DMS114 treated with DMSO at 0.1 percent for 48 hours (cell line): Measurements from ENCODE around the gene PRR35.

ENCODE experiments used
- DNase-seq: peaks from one replicate; lab custom pipeline; 2025; ENCODE audit not compliant: unreplicated experiment; lab: John Stamatoyannopoulos, UW

The PRR35 gene

GRCh38 chr16:578232-578869 is 18.2 kb downstream of the PRR35 start:
- no peak for DNase-seq

- no peak for DNase-seq
These were observed 18.7 kb downstream of the PRR35 start for GRCh38 chr16:578870-579405.

DNA sequence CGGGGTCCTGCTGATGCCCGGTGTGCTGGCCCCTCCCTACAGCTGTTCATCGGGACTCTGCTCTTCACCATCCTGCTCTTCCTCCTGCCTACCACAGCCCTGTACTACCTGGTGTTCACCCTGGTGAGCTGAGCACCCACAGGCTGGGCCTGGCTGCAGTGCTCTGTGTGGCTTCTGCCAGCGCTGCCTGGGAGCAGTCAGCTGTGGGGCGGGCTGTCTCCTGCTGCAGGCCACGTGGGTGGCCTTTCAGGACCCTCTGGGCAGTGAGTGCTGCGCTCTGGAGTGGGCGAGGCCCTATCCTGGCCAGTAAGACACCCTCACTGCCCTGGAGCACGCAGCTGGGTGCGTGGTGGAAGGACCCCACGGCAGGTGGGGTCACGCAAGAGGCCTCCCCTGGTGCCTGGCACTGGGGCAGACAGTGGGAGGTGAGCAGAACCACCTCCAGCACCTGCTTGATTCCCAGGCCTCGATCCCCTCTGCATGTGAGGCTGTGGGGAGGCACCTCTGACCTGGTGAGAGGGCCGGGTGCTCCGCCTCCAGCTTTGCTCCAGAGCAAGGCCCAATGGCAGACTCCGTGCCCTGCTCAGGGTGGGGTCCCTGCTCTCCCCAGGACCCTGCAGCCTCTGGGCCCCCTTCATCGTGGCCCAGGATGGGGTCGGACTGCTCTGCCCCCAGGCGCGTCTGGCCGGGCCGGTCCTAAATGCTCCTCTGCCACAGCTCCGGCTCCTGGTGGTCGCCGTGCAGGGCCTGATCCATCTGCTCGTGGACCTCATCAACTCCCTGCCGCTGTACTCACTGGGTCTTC is 20.1 kb downstream of the PRR35 start:
- no peak for DNase-seq

DNA sequence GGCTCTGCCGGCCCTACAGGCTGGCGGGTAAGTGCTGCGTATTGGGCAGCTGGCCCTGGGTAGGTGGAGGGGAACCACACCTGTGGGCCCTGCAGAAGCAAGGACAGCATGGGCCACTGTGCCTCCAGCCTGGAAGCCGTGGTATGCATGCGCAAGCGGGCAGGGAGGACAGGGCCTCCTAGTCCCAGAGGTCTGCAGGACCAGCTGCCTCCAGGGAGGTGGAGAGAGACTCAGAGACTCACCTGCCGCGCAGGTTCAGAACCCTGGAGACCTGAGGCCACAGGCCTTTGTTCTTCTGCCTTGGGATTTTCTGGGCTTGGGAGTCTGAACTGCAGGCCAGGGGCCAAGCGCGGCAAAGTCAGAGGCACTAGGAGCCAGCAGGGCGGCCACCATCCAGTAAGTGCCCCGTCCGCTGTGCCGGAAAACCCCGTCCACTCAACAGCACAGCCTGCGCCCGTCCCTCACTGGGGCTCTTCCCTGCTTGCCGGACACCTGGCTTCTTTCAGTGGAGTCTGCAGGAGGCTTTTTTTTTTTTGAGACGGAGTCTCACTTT is 20.8 kb downstream of the PRR35 start:
- no peak for DNase-seq

DNA sequence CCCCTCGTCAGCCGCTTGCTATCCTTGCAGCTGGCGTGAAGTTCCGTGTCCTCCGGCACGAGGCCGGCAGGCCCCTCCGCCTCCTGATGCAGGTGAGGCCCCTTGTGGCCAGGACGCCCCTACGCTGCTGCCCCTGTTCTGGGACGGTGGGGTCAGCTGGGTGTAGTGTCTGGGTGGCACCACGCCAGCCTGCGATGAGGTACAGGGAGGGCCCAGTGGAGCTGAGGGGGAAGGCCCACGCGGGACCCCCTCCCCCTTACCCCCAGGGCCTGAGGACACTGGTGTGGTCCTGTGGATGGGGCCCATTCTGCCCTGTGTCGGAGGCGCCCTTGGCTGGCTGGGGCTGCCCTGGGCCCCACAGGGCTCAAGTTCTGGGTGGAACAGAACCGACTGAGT is 22.0 kb downstream of the PRR35 start:
- no peak for DNase-seq

- no peak for DNase-seq
These were observed 22.6 kb downstream of the PRR35 start for GRCh38 chr16:582614-583331.

DNA sequence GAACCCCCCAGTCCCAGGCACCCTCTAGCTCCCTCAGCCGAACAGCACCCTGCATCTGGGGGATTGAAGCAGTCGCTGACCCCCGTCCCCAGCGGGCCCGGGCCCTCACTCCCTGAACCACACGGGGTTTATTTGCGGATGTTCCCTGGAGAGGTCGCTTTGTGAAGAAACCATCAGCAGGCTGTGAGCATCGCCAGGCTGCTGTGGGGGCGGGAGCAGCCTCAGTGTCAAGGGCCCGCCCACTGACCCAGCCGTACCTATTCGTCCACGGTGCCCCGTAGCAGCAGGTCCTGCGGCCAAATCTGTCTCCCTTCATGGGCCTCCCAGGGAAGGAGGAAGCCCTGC is 23.2 kb downstream of the PRR35 start:
- no peak for DNase-seq

- no peak for DNase-seq
These were observed 23.8 kb downstream of the PRR35 start for GRCh38 chr16:583815-584591.

- no peak for DNase-seq
These were observed 25.2 kb downstream of the PRR35 start for GRCh38 chr16:585351-585750.

- DNase-seq, result no peak
These were observed 26.0 kb downstream of the PRR35 start for GRCh38 chr16:586047-586644.

- DNase-seq, result no peak
These were observed 26.7 kb downstream of the PRR35 start for GRCh38 chr16:586645-587590.

- DNase-seq, result no peak
These were observed 28.4 kb downstream of the PRR35 start for GRCh38 chr16:588639-588888.

DNA sequence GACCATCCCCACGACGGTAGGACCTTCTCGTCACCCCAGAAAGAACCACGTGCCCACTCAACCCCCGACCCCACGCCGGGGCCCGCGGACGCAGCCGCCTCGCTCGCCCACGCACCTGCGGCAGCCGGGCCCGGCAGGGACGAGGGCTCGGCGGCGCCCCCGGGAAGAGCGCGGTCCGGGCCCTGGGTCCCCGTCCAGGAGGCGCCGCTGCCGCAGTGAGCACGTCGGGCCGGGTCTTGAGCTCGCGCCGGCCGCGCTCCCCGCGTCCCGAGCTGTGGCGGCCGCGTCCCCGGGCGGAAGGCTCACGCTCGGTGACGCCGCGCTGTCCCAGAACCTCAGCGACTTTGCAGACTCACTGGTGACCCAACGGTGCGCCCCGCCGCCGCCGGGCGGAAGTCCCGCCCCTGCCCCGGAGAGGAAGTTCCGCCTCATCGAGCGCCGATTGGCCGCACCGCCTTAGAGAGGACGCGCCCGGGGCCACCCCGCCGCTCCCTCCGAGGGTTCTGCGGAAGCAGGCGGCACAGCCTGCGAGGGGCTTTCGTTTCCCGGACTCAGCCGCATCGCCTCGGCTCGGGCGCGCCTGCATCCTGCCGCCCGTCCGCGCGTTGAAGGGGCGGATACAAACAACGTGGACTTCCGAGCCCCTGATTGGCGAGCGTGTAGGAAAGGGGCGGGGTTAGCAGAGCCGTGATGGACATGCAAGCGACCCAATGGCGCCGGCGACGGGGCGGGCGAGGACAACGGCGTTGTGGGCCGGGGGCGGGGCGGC is 28.9 kb downstream of the PRR35 start:
- DNase-seq, result peak; percentile 85

- peak; percentile 89 for DNase-seq
These were observed 29.5 kb downstream of the PRR35 start, which contains the start of gene RAB40C for GRCh38 chr16:589658-590187. RAB40C (plus strand) TSS chr16:590066; CDS start chr16:590292, 226 bp downstream.

DNA sequence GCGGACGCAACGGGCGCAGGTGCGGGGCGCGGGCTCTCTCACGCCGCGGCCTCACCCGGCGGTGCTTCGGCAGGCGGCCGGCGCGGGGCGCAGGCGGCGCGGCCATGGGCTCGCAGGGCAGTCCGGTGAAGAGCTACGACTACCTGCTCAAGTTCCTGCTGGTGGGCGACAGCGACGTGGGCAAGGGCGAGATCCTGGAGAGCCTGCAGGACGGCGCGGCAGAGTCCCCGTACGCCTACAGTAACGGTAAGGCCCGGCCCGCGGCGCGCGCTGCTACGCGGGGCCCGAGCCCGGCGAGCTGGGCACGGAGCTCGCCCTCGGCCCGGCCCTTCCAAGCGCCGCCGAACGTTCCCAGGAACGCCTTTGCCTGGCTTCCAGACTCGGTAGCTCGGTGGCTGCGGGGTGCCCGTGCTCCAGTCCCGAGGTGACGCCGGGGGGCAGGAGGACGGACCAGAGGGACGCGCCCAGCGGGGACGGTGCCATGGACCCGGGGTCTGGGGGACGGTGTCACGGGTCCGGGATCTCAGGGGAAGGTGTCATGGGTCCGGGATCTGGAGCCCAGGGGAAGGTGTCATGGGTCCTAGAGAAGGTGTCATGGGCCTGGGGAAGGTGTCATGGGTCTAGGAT is 30.1 kb downstream of the PRR35 start:
- no peak for DNase-seq

- DNase-seq, result no peak
These were observed 30.6 kb downstream of the PRR35 start for GRCh38 chr16:590815-591200.

GRCh38 chr16:591231-591630 is 31.0 kb downstream of the PRR35 start:
- no peak for DNase-seq

- DNase-seq, result no peak
These were observed 31.8 kb downstream of the PRR35 start for GRCh38 chr16:591892-592517.
